CD4-positive, alpha-beta T cell treated with Interleukin-6 at 100 ng/mL for 8 hours (primary cell): ENCODE results near the gene ITGA2B.
"Not testable (repeated sequence)": the region's sequence is repeated elsewhere in the genome, so short reads cannot be mapped to it uniquely, and the experiment has no call there.

Source experiments
- DNase-seq: peaks from one replicate; pipeline ENCODE4 v3.0.0-alpha.2; 2020; ENCODE audit warnings: mixed read lengths, low spot score

Gene ITGA2B

DNA sequence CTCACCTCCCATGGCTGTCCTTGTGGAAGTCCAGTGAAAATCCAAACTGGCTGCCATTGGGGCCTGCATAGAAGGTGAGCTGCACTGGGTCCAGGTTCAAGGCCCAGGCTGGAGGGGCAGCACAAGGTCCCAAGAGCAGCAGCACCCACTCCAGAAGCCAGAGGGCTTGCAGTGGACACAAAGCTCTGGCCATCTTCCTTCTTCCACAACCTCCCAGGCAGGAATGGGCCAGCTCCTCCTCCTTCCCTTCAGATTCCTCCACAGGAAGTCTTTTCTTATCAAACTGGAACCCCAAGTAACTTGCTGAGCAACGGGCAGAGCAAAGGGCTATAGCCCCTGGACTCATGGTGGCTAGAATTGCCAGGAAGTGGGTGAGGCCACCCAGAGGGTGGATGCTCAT is at the start of gene ITGA2B:
Gene ITGA2B, minus strand, starts transcription at position 369 of the 400 bp plus-strand sequence. Its CDS starts 176 bp downstream, at position 193.
- no peak for DNase-seq

DNA sequence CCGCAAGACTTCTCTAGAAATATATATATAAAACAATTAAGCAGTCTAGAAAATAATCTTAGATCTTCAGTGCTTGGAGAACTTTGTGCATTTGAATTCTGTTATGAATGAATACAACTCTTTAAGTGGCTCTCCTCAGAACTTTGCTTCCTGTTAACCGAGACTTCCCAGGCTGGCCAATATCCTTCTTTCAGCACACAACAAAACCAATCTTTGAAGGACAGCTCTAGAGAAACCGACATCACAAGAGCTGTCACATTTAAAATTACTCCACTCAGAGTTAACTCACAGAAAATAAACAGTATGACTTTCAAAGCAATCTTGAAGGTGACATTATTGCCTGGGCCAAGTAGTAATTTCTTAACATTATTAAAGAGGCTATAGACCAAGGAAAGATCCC is 49.7 kb upstream of the ITGA2B start:
- no peak for DNase-seq

DNA sequence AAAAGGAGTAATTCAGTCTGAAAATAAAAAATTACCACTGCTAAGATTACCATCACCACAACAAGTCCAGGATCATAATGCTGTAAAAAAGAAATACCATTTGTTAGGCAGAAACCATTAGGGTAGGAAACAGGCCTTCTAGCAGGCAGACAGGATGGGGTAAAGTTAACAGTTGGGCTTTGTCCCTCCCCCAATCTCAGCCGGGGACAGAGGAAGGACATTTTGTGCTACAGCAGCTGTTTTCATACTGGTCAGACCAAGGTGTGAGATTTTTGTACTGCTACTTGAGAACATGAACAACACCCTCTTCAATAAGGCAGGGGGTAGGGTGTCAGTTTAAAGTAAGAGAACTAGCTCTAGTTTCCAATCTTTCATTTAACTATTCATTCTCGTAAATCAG is 49.2 kb upstream of the ITGA2B start:
- DNase-seq = no peak

DNA sequence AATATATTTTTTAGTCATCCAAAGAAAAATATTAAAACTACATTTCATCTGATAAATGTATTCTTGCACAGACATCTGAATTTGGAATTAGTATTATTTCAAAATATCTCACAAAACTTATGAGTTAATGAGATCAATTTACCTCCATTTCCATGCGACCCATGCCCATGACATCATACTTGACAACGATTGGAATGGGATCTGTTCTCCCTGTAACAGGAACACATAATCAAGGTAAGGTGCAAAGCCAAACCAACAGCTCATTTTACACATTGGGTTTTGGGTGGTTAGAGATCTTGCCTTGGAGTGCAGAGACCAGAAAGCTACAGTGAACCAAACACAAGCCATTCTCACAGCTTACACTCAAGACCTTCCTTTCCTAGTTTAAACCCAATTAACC is 46.9 kb upstream of the ITGA2B start:
- no peak for DNase-seq

DNA sequence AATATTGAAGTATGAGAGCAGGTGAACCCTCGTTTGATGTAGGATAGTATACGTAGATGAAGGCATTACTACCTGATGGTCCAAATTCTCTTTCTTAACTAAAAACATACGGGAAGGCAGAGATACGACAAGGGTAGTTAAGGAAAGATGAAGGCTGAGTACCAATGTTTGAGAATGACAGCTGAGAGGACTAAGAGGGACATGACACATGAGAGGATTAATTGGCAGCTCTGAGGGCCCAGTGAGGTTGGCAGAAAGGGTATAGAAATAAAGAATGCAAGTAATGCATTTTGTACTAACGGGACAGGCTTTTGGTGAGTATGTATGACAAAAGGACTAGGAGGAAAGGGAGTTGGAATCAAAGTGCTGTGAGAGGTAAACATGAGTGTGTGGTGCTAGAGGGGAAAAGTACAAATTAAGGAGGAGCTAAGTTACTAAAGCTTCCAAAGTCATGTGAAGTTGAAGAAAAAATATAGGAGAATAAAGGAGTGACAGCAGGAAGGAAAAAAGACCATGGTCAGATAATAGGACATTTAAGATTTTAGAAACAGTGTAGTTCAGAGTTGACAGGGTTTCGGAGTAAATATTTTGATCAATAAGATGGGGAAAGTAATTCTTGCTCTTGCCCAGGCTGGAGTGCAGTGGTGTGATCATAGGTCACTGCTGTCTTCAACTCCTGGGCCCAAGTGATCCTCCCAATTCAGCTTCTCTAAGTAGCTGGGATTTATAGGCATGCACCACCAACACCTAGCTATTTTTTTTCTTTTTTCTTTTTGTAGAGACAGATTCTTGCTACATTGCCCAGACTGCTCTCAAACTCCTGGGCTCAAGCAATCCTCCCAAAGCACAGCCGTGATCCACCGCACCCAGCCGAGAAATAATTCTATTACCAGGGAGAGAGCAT is 43.1 kb upstream of the ITGA2B start:
- no peak for DNase-seq

DNA sequence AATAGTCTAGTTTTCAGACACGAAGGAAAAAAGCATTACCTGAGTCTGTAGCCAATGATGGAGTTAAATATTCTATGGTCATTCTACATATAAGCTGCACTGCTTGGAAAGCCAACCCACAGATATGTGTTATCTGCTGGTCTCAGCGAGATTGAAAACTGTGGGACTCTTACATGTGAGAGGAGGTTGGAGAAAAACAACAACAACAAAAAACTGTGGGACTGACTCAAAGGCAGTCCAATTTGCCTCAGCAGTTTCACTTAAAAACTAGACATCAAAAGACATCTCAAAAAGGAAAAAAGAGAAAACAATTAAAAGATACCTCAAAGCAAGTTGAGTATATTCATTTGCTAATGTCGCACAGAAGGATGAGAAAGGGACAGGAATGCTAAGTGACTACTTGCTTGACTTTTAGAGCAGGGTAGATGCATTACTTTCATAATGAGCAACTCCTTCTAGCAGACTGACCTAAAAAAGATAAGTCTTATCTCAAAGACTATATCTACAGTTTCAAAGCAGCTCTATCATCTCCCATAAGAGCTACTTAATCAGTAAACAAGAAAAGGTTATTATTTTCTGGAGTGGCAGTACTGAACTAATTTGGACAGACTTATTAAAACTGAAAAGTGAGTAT is 35.5 kb upstream of the ITGA2B start:
- no peak for DNase-seq

DNA sequence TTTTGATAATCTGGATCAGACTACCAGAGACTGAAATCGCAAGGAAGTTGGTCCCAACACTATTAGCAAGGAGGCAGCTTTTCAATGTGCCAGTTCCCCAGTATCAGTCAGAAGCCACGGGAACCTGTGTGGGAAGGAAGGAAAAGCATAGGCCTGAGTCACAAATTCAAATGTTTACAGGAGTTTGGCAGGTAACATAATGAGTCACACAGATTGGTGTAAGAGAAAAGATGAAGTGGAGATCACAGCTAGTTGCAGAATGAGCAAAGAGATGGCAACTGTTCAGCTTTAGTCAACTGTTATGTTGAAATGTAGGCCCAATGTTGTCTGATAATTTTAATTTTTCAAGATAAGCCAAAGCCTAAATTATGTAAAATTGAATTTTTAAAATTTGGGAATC is 28.1 kb upstream of the ITGA2B start:
- DNase-seq = no peak

DNA sequence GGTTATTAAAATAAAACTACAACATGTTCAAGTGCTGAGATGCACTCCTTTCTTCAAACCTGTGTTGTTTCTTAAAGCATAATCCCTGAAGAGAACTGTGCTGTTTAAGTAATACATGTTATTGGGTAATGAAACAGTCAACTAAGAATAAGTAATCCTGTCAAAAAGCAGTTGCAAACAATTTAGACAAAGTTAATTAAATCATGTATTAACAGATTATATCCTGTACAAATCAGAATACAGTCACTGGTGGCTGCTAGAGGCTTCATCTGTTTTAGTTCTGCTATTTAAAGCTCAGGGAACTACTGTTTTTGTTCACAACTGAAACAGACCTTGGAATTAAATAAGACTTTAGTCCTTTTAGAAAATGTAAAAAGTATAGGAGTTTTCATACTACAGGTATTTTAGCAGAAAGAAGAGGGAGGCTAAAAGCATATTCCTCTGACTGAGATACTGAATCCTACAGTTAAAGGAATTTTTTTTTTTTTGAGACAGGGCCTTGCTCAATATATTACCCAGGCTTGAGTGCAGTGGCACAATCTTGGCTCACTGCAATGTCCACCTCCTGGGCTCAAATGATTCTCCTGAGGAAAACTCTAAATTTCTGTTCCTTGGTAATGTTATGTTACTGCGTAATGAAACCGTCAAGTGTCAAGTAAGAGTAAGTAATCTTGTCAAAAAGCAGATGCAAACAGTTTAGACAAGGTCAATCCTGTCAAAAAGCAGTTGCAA is 27.3 kb upstream of the ITGA2B start:
- DNase-seq = no peak

DNA sequence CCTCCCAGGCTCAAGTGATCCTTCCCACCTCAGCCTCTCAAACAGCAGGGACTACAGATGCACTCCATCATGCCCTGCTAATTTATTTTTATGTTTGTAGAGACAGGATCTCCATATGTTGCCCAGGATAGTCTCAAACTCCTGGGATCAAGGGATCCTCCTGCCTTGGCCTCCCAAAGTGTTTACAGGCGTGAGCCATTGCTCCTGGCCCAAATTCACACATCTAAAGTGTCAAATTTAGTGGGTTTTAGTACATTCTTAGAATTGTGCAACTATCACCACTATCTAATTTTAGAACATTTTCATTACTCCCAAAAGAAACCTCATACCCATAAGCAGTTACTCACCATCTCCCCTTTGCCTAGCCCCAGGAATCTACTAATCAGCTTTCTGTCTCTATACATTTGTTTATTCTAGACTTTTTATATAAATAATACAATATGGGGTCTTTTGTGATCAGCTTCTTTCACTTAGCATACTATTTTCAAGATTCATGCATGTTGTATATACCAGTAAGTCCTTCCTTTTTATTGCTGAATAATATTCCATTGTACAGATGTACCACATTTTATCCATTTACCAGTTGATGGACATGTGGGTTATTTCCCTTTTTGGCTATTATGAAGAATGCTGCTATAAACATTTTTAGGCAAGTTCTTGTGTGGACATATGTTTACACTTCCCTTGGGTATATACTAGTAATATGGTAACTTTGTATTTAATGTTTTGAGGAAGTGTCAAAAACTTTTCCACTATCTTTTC is 25.1 kb upstream of the ITGA2B start:
- no peak for DNase-seq

DNA sequence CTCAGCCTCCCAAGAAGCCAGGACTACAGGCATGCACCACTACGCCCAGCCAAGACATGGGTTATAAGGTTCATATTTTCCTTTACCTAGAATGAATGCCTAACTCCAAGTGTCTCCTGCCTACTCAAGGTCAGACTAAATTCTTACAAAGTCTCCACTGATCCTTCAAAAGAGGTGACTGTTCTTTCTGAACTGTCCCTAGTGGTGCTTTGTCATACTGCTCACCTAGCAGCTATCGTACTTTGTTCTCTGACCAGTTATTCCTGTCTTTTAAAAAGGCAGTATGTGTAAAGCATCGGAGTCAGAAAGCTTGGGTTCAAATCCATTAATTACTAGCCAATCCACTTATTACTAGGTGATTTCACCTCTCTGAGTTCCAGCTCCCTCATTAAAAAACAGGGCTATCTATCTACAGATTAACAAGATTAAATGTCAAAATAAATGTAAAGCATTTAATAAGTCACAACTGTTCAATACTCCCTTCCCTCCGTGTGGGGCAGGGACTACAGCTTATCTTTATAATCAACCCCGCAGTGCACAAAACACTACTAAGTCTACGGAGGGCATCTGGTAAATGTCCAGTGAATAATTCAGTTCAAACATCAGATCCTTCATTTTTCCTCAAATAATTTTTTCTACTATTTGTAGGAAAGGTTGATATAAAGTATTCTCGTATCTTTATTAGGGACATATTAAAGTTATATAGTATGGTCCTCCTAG is 20.0 kb upstream of the ITGA2B start:
- no peak for DNase-seq

DNA sequence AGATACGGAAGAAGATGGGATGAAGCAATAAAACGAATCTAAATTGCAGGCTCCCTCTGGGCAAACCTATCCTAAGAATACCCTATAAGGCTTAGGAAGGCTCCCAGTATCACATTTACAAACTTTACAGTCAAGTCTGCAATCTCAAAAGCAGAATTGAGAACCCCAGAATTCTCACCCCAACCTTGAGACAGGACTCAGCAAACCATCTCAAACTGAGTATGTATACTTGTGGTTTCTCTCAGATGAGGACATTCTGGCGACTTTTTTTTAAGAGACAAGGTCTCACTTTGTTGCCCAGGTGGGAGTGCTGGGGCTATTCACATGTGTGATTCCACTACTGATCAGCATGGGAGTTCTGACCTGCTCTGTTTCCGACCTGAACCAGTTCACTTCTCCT is 19.3 kb upstream of the ITGA2B start:
- no peak for DNase-seq

DNA sequence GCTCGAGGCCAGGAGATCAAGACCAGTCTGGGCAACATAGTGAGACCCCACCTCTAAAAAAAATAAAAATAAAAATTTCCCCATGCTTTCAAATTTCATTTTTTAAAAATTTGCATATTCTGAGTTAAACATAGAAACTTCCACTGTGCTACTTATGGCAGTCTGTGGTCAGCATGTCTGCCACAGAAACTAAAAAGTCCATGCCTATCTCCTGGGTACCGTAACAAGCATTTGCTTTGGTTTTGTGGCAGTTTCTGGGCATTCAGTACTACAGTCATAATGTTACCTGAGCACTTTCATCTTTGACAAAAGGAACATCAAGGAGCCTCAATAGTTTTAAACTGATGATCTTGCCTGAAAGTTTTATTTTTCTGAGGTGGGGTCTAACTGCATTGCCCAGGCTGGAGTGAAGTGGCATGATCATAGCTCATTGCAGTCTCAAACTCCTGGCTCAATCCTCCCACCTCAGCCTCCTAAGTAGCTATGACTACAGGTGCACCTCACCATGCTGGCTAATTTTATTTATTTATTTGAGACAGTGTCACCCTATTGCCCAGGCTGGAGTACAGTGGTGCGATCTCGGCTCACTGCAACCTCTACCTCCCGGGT is 13.2 kb upstream of the ITGA2B start:
- DNase-seq = no peak

DNA sequence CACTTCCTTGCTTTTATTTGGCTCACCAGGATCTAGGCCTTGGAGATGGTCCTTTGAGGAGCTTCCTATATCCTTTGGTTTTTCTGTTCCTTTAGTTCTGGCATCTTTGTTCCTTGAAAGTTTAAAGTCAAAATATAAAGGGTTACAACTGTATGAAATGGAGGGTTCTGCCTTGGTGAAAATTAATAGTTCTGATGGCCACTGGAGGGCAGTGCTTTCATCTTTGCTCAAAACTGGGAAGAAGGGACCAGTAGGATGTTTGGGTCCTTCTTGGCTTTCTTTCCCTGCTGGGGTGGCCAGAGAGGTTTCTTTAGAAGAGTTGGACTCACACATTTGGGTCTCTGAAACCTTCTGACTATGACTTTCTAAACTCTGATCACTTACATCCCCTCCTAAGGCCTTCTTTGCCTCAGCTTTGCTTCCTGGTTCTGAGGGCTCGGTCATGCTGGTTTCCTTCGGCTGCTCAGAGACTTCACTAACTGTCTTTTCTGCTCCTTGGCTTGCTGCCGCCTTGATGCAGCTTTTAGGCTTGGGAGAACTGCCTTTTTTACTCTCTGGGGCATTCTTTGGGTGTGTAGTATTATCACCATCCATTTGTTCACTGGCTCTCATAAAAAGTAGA is 10.9 kb upstream of the ITGA2B start:
- DNase-seq = no peak

DNA sequence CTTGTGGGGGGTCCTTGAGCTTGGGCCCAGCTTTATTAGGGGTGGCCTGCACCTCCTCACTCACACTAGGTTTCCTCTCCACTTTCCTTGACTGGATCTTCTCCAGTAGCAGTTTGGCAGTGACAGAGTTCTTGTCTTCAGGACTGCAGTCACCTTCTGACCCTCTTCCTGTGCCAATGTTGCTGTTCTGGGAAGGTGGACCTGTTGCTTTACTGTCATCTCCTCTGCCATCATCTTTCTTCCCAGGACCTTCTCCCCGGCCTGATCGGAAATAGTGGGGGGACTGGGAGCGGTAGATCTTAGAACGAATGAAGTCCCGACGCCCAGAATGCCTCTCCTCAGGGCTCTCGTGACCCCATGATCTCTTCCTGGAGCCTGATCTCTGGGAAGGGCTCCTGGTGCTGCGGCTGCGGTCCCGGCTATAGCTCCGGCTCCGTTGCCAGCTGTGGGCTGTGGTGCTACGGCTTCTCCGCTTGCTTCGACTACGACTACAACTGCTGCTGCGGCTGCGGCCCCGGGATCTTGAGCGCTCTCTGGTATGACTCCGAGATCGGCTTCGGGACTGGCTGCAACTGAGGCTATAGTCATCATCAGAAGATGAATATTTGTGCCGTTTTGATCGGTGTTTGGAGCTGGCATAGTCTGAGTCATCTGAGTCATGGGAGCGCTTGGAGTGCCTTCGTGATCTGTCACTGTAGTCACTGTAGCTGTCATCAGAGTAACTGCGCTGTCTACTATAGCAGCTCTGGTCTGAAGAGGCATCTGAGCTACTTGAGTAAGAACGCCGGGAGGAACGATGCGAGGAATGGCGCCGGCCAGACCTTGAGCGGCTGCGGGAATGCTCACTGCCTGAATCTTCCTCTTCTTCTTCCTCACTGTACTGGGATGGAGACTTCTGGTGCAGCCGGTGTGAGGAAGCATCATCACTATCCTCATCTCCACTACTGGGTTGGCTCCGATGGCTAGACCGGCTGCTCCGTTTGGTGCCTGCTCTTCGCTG is 9.5 kb upstream of the ITGA2B start:
- DNase-seq = no peak

DNA sequence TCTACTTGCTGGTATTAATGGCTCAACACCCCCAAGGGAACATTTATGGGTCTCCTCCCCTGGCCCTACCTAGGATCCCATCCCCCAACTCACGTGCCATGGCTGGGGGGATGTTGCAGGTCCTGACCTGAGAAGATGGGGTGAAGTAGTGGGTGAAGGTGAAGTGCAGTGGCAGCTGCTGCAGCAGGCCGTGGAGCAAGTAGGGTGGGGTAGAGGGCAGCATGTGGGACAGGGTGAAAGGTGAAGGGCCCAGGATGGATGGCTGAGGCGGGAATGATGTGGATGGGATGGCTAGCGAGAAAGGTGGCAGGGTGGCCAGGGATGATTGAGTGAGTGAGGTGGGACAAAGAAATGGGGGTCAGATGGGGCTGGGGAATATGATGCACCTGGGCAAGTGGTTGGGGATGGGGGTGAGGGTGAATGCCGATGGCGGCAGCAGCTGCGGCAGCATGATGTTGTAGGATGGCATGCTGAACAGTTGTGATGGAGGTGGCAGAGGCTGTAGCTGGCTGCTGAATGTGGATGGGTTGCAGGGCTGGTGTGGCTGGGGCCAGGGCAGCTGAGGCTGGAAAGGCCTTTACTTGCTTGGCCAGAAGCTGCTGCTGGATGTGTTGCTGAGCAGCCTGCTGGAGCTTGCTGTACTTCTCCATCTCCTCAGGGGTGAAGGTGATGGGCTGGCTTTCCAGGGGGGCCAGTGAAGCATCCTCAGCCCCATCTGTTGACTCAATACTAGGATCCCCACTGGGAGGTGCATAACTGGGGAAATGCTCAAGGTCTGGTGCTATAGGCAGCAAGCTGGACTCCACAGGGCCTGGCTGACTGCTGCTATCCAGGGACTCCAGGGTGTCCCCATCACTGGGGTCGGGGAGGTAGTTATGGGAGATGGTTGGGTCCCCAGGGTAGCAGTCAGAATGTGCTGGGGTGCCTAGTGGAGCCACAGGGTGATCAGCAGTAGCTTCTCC is 8.3 kb upstream of the ITGA2B start:
- DNase-seq = no peak

DNA sequence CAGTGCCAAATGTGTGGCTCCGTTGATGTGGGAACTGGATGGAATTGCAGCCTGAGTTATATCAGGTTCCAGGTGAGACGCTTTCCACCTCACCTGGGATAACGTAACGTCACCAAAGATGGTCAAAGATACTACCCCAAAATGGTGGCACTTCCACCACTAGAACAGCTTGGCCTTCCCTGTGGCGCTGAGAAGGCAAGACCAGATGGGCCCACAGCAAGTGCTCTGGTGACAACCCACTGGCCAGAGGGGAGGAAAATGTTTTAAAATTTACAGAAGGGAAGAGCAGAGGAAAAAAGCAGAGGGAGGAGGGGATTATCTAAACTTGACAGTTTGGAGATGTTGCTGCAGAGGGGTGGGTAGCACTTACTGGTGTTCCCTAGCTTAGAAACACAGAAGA is 7.5 kb upstream of the ITGA2B start:
- DNase-seq = no peak

DNA sequence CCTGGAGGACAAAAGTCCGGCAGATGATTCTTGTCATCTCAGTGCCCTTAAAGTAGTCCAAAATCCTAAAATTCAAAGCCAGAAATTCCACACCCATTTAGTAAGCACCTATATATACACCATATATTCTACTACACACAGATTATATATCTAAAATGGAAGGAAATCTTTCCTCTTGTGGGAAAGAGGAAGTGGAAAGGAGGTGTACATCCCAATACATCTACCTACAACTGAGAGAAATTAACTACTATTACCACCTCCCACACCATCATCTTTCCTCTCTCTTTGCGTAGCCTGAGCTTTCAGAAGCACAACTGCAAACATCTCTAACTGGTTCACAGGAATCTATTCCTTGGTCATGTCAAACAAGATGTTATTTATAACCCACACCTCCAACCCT is 5.4 kb upstream of the ITGA2B start:
- no peak for DNase-seq

DNA sequence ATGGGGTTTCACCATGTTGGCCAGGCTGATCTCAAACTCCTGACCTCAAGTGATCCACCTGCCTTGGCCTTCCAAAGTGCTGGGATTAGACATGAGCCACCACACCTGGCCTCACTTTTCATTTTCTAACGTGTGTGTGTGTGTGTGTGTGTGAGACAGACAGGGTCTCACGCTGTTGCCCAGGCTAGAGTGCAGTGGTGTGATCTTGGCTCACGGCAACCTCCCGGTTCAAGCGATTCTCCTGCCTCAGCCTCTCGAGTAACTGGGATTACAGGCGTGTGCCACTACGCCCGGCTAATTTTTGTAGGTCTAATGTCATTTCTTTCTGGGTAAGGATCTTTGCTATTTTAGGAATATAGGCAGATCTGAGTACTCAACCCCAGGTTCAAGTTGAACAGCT is 4.7 kb upstream of the ITGA2B start:
- DNase-seq = not testable (repeated sequence)
